ENCODE measurements around the gene NBEAL2. TPM values are rescaled to one million over a fixed set of nuclear protein-coding genes. Genes with fewer than 3 reads are reported as not detected.

Gene NBEAL2
- total RNA-seq (2014; rRNA removed; shearing (Covaris generic)), result 5.0 and 8.3 TPM in 2 replicates

GRCh38 chr3:46978985-46979944 lies at the start of gene NBEAL2:
Gene NBEAL2 (plus strand): TSS chr3:46979666. CDS start chr3:46979862, 196 bp downstream.
- peak; percentile 94 for DNase-seq (ENCODE audit: low read depth)

GRCh38 chr3:46930166-46930944 lies 49.1 kb upstream of the NBEAL2 start:
- no peak for DNase-seq (ENCODE audit: low read depth)

GRCh38 chr3:46930945-46931403 lies 48.5 kb upstream of the NBEAL2 start:
- DNase-seq (ENCODE audit: low read depth), result no peak

- DNase-seq (ENCODE audit: low read depth), result no peak
Observed at GRCh38 chr3:46931631-46932331, 47.7 kb upstream of the NBEAL2 start.

GRCh38 chr3:46932455-46933225 lies 46.8 kb upstream of the NBEAL2 start:
- DNase-seq (ENCODE audit: low read depth), result no peak

- DNase-seq (ENCODE audit: low read depth), result no peak
Observed at GRCh38 chr3:46933261-46933660, 46.2 kb upstream of the NBEAL2 start.

GRCh38 chr3:46934072-46934471 lies 45.4 kb upstream of the NBEAL2 start:
- no peak for DNase-seq (ENCODE audit: low read depth)

GRCh38 chr3:46934498-46935167 lies 44.8 kb upstream of the NBEAL2 start:
- peak; percentile 54 for DNase-seq (ENCODE audit: low read depth)

- DNase-seq (ENCODE audit: low read depth), result peak; percentile 92
Observed at GRCh38 chr3:46935168-46935858, 44.2 kb upstream of the NBEAL2 start.

- DNase-seq (ENCODE audit: low read depth), result no peak
Observed at GRCh38 chr3:46935989-46936558, 43.4 kb upstream of the NBEAL2 start.

GRCh38 chr3:46936733-46937250 lies 42.7 kb upstream of the NBEAL2 start:
- DNase-seq (ENCODE audit: low read depth), result no peak

GRCh38 chr3:46938118-46938517 lies 41.3 kb upstream of the NBEAL2 start:
- DNase-seq (ENCODE audit: low read depth), result no peak

GRCh38 chr3:46939578-46940445 lies 39.7 kb upstream of the NBEAL2 start:
- DNase-seq (ENCODE audit: low read depth), result no peak

GRCh38 chr3:46942076-46942475 lies 37.4 kb upstream of the NBEAL2 start:
- DNase-seq (ENCODE audit: low read depth), result no peak

- DNase-seq (ENCODE audit: low read depth), result no peak
Observed at GRCh38 chr3:46942481-46943236, 36.8 kb upstream of the NBEAL2 start.

GRCh38 chr3:46943237-46944187 lies 36.0 kb upstream of the NBEAL2 start:
- peak; percentile 54 for DNase-seq (ENCODE audit: low read depth)
